Right cardiac atrium (tissue), 5 donors: ENCODE data around the gene ZNF277. TPM values are rescaled to one million over a fixed set of nuclear protein-coding genes. Genes with fewer than 3 reads are reported as not detected.
"Not testable (repeated sequence)": the region's sequence is repeated elsewhere in the genome, so short reads cannot be mapped to it uniquely, and the experiment has no call there.

Source experiments
- ATAC-seq, 2 donors: fragments of 200-7000 bp; cut with Tn5 transposase; one replicate each; pipeline versions ENCODE4 v1.8.0 to v1.9.1; 2020; ENCODE audit warnings: moderate library complexity in 2 of 2, mild to moderate bottlenecking in 1 of 2
- DNase-seq, 3 donors: peaks; one replicate each; pipeline ENCODE4 v3.0.0-alpha.2; 2020
- H3K27ac ChIP-seq: one replicate; pipeline ENCODE4 v1.5.1; 2013; ENCODE audit warnings: mild to moderate bottlenecking, low read length, control low read depth, moderate library complexity
- H3K27me3 ChIP-seq: one replicate; pipeline ENCODE4 v1.6.1; 2013; ENCODE audit not compliant: control insufficient read depth, insufficient read depth
- H3K4me1 ChIP-seq: one replicate; pipeline ENCODE4 v1.6.1; 2013; ENCODE audit warnings: low read length; ENCODE audit not compliant: control insufficient read depth, insufficient read depth
- H3K4me3 ChIP-seq: one replicate; pipeline ENCODE4 v1.5.1; 2013; ENCODE audit warnings: low read length, control low read depth
- H3K9me3 ChIP-seq: one replicate; pipeline ENCODE4 v1.6.1; 2013; ENCODE audit warnings: low read length; ENCODE audit not compliant: control insufficient read depth
- WGBS: extraction: QIAGEN DNeasy Blood & Tissue Kit; methylation state at CpG from one replicate; pipeline ENCODE4 v1.1.7; 2013; 5-methylcytosine and 5-hydroxymethylcytosine counted together
- intact Hi-C, 4 donors: fragments of 100-400 bp; cut with DNase I; formaldehyde crosslinking; loops; one replicate each; pipeline versions ENCODE4 v1.11.0 to v1.14.0; 2022 to 2023
- polyA plus RNA-seq: library from polyadenylated mRNA; stranded (reverse); fragments of 200-250 nt; gene quantifications from one replicate; pipeline ENCODE4 v1.2.3, GENCODE V29; 2013
- total RNA-seq, 4 donors: library from RNA; stranded (reverse); fragmentation: NEBNext Ultra II Directional; extraction: Animal tissue kit (Norgen Biotek cat#: 25700); gene quantifications; one replicate each; pipeline ENCODE4 v1.2.1, GENCODE V29; 2021
- donor health status: healthy with polysubstance abuse.
- donor health status: DM: no; HTN: yes; CAD: no.
- donor health status: DM: no; HTN: no; CAD: no.
- donor health status: DM: no; HTN: yes; CAD: no; lungs with severe emphysema.
- donor health status: DM: yes; HTN: yes; CAD: no.

ZNF277 gene
- total and polyA plus RNA-seq, 5 donors = 11.9 to 22.4 (median 18.3) TPM

GRCh38 chr7:112297681-112298080 is 91.2 kb downstream of the ZNF277 start:
- Histone ChIP-seq H3K9me3 (no peaks in the 10 kb centered on the region), H3K27ac (no peak overlapping the region), H3K4me3 (no peak overlapping the region), H3K27me3 (no peaks in the 10 kb centered on the region), H3K4me1 (no peaks in the 10 kb centered on the region)
- WGBS = 97% methylated on average over 3 of the region's 3 CpGs
- no peak for DNase-seq
- intact Hi-C loops = no loop called here
- ATAC-seq = no peak

- DNase-seq (no peak), ATAC-seq (no peak)
- 97% methylated on average over 4 of the region's 4 CpGs for WGBS
- Histone ChIP-seq H3K4me3 (no peak overlapping the region), H3K4me1 (no peaks in the 10 kb centered on the region), H3K27ac (no peak overlapping the region), H3K27me3 (no peaks in the 10 kb centered on the region), H3K9me3 (no peaks in the 10 kb centered on the region)
- intact Hi-C loops = no loop called here
Observed at GRCh38 chr7:112298543-112299100, 92.1 kb downstream of the ZNF277 start.

- no peak overlapping the region for H3K4me3 ChIP-seq
- ATAC-seq (no peak), DNase-seq (no peak)
- H3K27me3 ChIP-seq = no peaks in the 10 kb centered on the region
- WGBS = 98% methylated on average over 2 of the region's 2 CpGs
- H3K9me3 ChIP-seq = no peaks in the 10 kb centered on the region
- intact Hi-C loops = no loop called here
- no peak overlapping the region for H3K27ac ChIP-seq
- no peaks in the 10 kb centered on the region for H3K4me1 ChIP-seq
Observed at GRCh38 chr7:112300072-112300471, 93.6 kb downstream of the ZNF277 start.

- H3K27me3 ChIP-seq = no peaks in the 10 kb centered on the region
- WGBS = 97% methylated on average over 6 of the region's 6 CpGs
- no peak overlapping the region for H3K4me3 ChIP-seq
- H3K9me3 ChIP-seq = no peaks in the 10 kb centered on the region
- H3K4me1 ChIP-seq = no peaks in the 10 kb centered on the region
- DNase-seq (no peak), ATAC-seq (no peak)
- intact Hi-C loops = no loop called here
- no peak overlapping the region for H3K27ac ChIP-seq
Observed at GRCh38 chr7:112300831-112301407, 94.4 kb downstream of the ZNF277 start.

- no peaks in the 10 kb centered on the region for H3K4me1 ChIP-seq
- intact Hi-C loops = no loop called here
- 68% methylated on average over 2 of the region's 2 CpGs for WGBS
- DNase-seq (no peak), ATAC-seq (no peak)
- no peaks in the 10 kb centered on the region for H3K9me3 ChIP-seq
- H3K4me3 ChIP-seq = no peak overlapping the region
- no peak overlapping the region for H3K27ac ChIP-seq
- H3K27me3 ChIP-seq = no peaks in the 10 kb centered on the region
Observed at GRCh38 chr7:112302566-112302965, 96.1 kb downstream of the ZNF277 start.

GRCh38 chr7:112306903-112307302 is 100.4 kb downstream of the ZNF277 start:
- DNase-seq (no peak), ATAC-seq (no peak)
- intact Hi-C loops = no loop called here
- 91% methylated on average over 2 of the region's 2 CpGs for WGBS
- H3K9me3 ChIP-seq = no peaks in the 10 kb centered on the region
- no peak overlapping the region for H3K27ac ChIP-seq
- no peaks in the 10 kb centered on the region for H3K27me3 ChIP-seq
- no peaks in the 10 kb centered on the region for H3K4me1 ChIP-seq
- H3K4me3 ChIP-seq = no peak overlapping the region

- WGBS = 94% methylated on average over 3 of the region's 3 CpGs
- Histone ChIP-seq H3K27ac (no peak overlapping the region), H3K4me1 (no peaks in the 10 kb centered on the region), H3K4me3 (no peak overlapping the region), H3K27me3 (no peaks in the 10 kb centered on the region), H3K9me3 (no peaks in the 10 kb centered on the region)
- ATAC-seq (no peak), DNase-seq (no peak)
- intact Hi-C loops = no loop called here
Observed at GRCh38 chr7:112307506-112307905, 101.0 kb downstream of the ZNF277 start.

- intact Hi-C loops = no loop called here
- Histone ChIP-seq H3K27ac (no peak overlapping the region), H3K27me3 (no peaks in the 10 kb centered on the region), H3K9me3 (no peaks in the 10 kb centered on the region), H3K4me1 (no peaks in the 10 kb centered on the region), H3K4me3 (no peak overlapping the region)
- ATAC-seq (no peak), DNase-seq (no peak)
- 97% methylated on average over 3 of the region's 3 CpGs for WGBS
Observed at GRCh38 chr7:112308974-112309373, 102.5 kb downstream of the ZNF277 start.

GRCh38 chr7:112316803-112317202 is 110.3 kb downstream of the ZNF277 start:
- H3K4me1 ChIP-seq, H3K9me3 ChIP-seq, intact Hi-C loops, H3K4me3 ChIP-seq, H3K27ac ChIP-seq, ATAC-seq, DNase-seq, H3K27me3 ChIP-seq: not testable (repeated sequence)
- WGBS = 97% methylated on average over 2 of the region's 2 CpGs

- H3K27ac ChIP-seq = no peak overlapping the region
Observed at GRCh38 chr7:112322070-112322469, 115.6 kb downstream of the ZNF277 start.

GRCh38 chr7:112327566-112327965 is 121.1 kb downstream of the ZNF277 start:
- no peaks in the 10 kb centered on the region for H3K9me3 ChIP-seq
- intact Hi-C loops = no loop called here
- H3K27me3 ChIP-seq = no peaks in the 10 kb centered on the region
- no peak for DNase-seq
- no peak for ATAC-seq
- H3K4me3 ChIP-seq = no peak overlapping the region
- no peaks in the 10 kb centered on the region for H3K4me1 ChIP-seq
- WGBS = 94% methylated on average over 1 of the region's 1 CpG
- no peak overlapping the region for H3K27ac ChIP-seq

More at GRCh38 chr7:112322070-112322469, 115.6 kb downstream of the ZNF277 start:
- DNase-seq = no peak
- Histone ChIP-seq H3K4me3 (no peak overlapping the region), H3K9me3 (no peaks in the 10 kb centered on the region), H3K4me1 (no peaks in the 10 kb centered on the region), H3K27me3 (no peaks in the 10 kb centered on the region)
- WGBS = 95% methylated on average over 1 of the region's 1 CpG
- intact Hi-C loops = no loop called here
- no peak for ATAC-seq

GRCh38 chr7:112331492-112331891 is 125.0 kb downstream of the ZNF277 start:
- DNase-seq = no peak
- H3K4me1 ChIP-seq = peaks cover 2% of the 10 kb centered on the region
- no peak overlapping the region for H3K4me3 ChIP-seq
- H3K27me3 ChIP-seq = no peaks in the 10 kb centered on the region
- no peak overlapping the region for H3K27ac ChIP-seq
- ATAC-seq = no peak
- WGBS = 75% methylated on average over 1 of the region's 1 CpG
- H3K9me3 ChIP-seq = no peaks in the 10 kb centered on the region
- intact Hi-C loops = no loop called here
